Fibroblast of lung (primary cell): ENCODE data around the gene C1QC. TPM values are rescaled to one million over a fixed set of nuclear protein-coding genes. Genes with fewer than 3 reads are reported as not detected.

ENCODE experiments used
- DNase-seq, 2 donors: peaks; one replicate each; pipeline versions ENCODE4 v3.0.0 to v3.0.0-alpha.2; 2010; ENCODE audit warnings: low read depth in 2 of 2
- H2AFZ ChIP-seq: 2 replicates; pipeline ENCODE4 v1.5.1; 2012; ENCODE audit warnings: low read length, control low read depth, inconsistent platforms
- H3K27ac ChIP-seq: 2 replicates; pipeline ENCODE4 v1.5.1; 2011; ENCODE audit warnings: low read length, control low read depth; ENCODE audit not compliant: insufficient read depth
- H3K27me3 ChIP-seq: 2 replicates; pipeline ENCODE4 v1.5.1; 2011; ENCODE audit warnings: mild to moderate bottlenecking, low read length; ENCODE audit not compliant: control insufficient read depth, insufficient read depth
- H3K36me3 ChIP-seq: 2 replicates; pipeline ENCODE4 v1.5.1; 2011; ENCODE audit warnings: low read length; ENCODE audit not compliant: control insufficient read depth, insufficient read depth
- H3K4me1 ChIP-seq: 2 replicates; pipeline ENCODE4 v1.5.1; 2011; ENCODE audit warnings: low read length; ENCODE audit not compliant: control insufficient read depth, insufficient read depth; ENCODE audit errors: extremely low read depth
- H3K4me2 ChIP-seq: 2 replicates; pipeline ENCODE4 v1.5.1; 2011; ENCODE audit warnings: low read length, control low read depth; ENCODE audit not compliant: insufficient read depth; ENCODE audit errors: extremely low read depth
- H3K4me3 ChIP-seq, 4 experiments: fragments of 200-600 bp in 1 of 4; sonication (generic) in 1 of 4; replicated peaks in 1 of 4; 2 replicates each; pipeline ENCODE4 v1.5.1; 2011 to 2016; ENCODE audit warnings: low read length in 4 of 4, low read depth in 3 of 4, mild to moderate bottlenecking in 3 of 4, control low read depth in 2 of 4, inconsistent platforms in 1 of 4, mixed read lengths in 1 of 4; ENCODE audit not compliant: insufficient read depth in 1 of 4; ENCODE audit errors: control extremely low read depth in 1 of 4
- H3K79me2 ChIP-seq: 2 replicates; pipeline ENCODE4 v1.5.1; 2012; ENCODE audit warnings: mild to moderate bottlenecking, low read length, inconsistent platforms; ENCODE audit not compliant: control insufficient read depth, insufficient read depth
- H3K9ac ChIP-seq: 2 replicates; pipeline ENCODE4 v1.5.1; 2011; ENCODE audit warnings: mild to moderate bottlenecking, low read length, control low read depth; ENCODE audit not compliant: insufficient read depth
- H3K9me3 ChIP-seq: 2 replicates; pipeline ENCODE4 v1.5.1; 2012; ENCODE audit warnings: low read depth, low read length; ENCODE audit not compliant: control insufficient read depth, insufficient read depth
- H4K20me1 ChIP-seq: 2 replicates; pipeline ENCODE4 v1.5.1; 2011; ENCODE audit warnings: low read length; ENCODE audit not compliant: control insufficient read depth, insufficient read depth; ENCODE audit errors: extremely low read depth
- EZH2 ChIP-seq: IDR thresholded peaks from 2 replicates; pipeline ENCODE4 v1.5.1; 2012; ENCODE audit warnings: low read length, control low read depth, mild to moderate bottlenecking; ENCODE audit errors: missing control alignments
- polyA plus RNA-seq, 2 donors: library from polyadenylated mRNA; depleted of rRNA in 1 of 2; stranded (reverse) in 1 of 2; unstranded in 1 of 2; fragments of >200 nt; gene quantifications; 2 replicates each; pipeline ENCODE4 v1.2.1, GENCODE V29; 2011 to 2012; ENCODE audit warnings: missing spikeins in 1 of 2
- total RNA-seq: library from RNA; depleted of rRNA; stranded (reverse); fragments of >200 nt; gene quantifications from 2 replicates; pipeline ENCODE4 v1.2.1, GENCODE V29; 2014
- TF ChIP-seq, protein P1 (sequence below), 2 donors: IDR thresholded peaks in 1 of 2; conservative IDR thresholded peaks in 1 of 2; 1 replicate in 1 of 2; 2 replicates in 1 of 2; pipeline ENCODE4 v1.5.1; 2011 to 2012; ENCODE audit warnings: low read length in 2 of 2, control low read depth in 1 of 2, inconsistent platforms in 1 of 2, low read depth in 1 of 2, mild to moderate bottlenecking in 1 of 2

Gene C1QC
- total and polyA plus RNA-seq, 2 donors (not counting 1 experiment from before 2014, with no cell fraction given) = not detected

GRCh38 chr1:22615886-22616285, 27.5 kb upstream of the C1QC start:
- no peak for DNase-seq
- Histone ChIP-seq H3K9ac (no peak overlapping the region), H4K20me1 (no peaks in the 10 kb centered on the region), H3K36me3 (no peaks in the 10 kb centered on the region), H3K4me3 (no peak overlapping the region), H3K27me3 (peaks cover 29% of the 10 kb centered on the region), H3K9me3 (no peaks in the 10 kb centered on the region), H3K4me2 (no peak overlapping the region), H3K79me2 (no peaks in the 10 kb centered on the region), H3K4me1 (no peaks in the 10 kb centered on the region), H2AFZ (no peak overlapping the region), H3K27ac (no peak overlapping the region)
- no peak for TF ChIP-seq EZH2
- TF ChIP-seq, protein P1, sequence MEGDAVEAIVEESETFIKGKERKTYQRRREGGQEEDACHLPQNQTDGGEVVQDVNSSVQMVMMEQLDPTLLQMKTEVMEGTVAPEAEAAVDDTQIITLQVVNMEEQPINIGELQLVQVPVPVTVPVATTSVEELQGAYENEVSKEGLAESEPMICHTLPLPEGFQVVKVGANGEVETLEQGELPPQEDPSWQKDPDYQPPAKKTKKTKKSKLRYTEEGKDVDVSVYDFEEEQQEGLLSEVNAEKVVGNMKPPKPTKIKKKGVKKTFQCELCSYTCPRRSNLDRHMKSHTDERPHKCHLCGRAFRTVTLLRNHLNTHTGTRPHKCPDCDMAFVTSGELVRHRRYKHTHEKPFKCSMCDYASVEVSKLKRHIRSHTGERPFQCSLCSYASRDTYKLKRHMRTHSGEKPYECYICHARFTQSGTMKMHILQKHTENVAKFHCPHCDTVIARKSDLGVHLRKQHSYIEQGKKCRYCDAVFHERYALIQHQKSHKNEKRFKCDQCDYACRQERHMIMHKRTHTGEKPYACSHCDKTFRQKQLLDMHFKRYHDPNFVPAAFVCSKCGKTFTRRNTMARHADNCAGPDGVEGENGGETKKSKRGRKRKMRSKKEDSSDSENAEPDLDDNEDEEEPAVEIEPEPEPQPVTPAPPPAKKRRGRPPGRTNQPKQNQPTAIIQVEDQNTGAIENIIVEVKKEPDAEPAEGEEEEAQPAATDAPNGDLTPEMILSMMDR (conservative IDR thresholded peaks at IDR 0.05 in 1 of 2, IDR thresholded peaks at IDR 0.05 in 1 of 2; ENCODE audit: low read depth in 1 of 2, low read length in 2 of 2) = no peak

- H3K79me2 ChIP-seq = no peaks in the 10 kb centered on the region
- DNase-seq = no peak
- H3K4me2 ChIP-seq = no peak overlapping the region
- no peak overlapping the region for H3K4me3 ChIP-seq
- no peaks in the 10 kb centered on the region for H4K20me1 ChIP-seq
- H3K9ac ChIP-seq = no peak overlapping the region
- H2AFZ ChIP-seq = no peak overlapping the region
- H3K27ac ChIP-seq = no peak overlapping the region
- no peaks in the 10 kb centered on the region for H3K9me3 ChIP-seq
- H3K36me3 ChIP-seq = no peaks in the 10 kb centered on the region
- no peak for TF ChIP-seq EZH2
- TF ChIP-seq, protein P1 (conservative IDR thresholded peaks at IDR 0.05 in 1 of 2, IDR thresholded peaks at IDR 0.05 in 1 of 2; ENCODE audit: low read depth in 1 of 2, low read length in 2 of 2) = no peak
- H3K4me1 ChIP-seq = no peaks in the 10 kb centered on the region
- peaks cover 29% of the 10 kb centered on the region for H3K27me3 ChIP-seq
Observed at GRCh38 chr1:22616571-22616970, 26.9 kb upstream of the C1QC start.

- Histone ChIP-seq H3K27ac (no peak overlapping the region), H3K27me3 (peaks cover 31% of the 10 kb centered on the region), H3K4me1 (no peaks in the 10 kb centered on the region), H3K9ac (no peak overlapping the region), H4K20me1 (no peaks in the 10 kb centered on the region), H3K9me3 (no peaks in the 10 kb centered on the region), H3K79me2 (no peaks in the 10 kb centered on the region), H3K4me3 (no peak overlapping the region), H3K36me3 (no peaks in the 10 kb centered on the region), H2AFZ (no peak overlapping the region), H3K4me2 (no peak overlapping the region)
- TF ChIP-seq EZH2 = no peak
- TF ChIP-seq, protein P1 (conservative IDR thresholded peaks at IDR 0.05 in 1 of 2, IDR thresholded peaks at IDR 0.05 in 1 of 2; ENCODE audit: low read depth in 1 of 2, low read length in 2 of 2) = no peak
- DNase-seq = no peak
Observed at GRCh38 chr1:22618056-22618455, 25.4 kb upstream of the C1QC start.
